Fibroblast of lung (primary cell): ENCODE data around the gene SURF2. TPM values are rescaled to one million over a fixed set of nuclear protein-coding genes. Genes with fewer than 3 reads are reported as not detected.

Source experiments
- DNase-seq, 2 donors: peaks; one replicate each; pipeline versions ENCODE4 v3.0.0 to v3.0.0-alpha.2; 2010; ENCODE audit warnings: low read depth in 2 of 2
- H2AFZ ChIP-seq: 2 replicates; pipeline ENCODE4 v1.5.1; 2012; ENCODE audit warnings: low read length, control low read depth, inconsistent platforms
- H3K27ac ChIP-seq: 2 replicates; pipeline ENCODE4 v1.5.1; 2011; ENCODE audit warnings: low read length, control low read depth; ENCODE audit not compliant: insufficient read depth
- H3K27me3 ChIP-seq: 2 replicates; pipeline ENCODE4 v1.5.1; 2011; ENCODE audit warnings: mild to moderate bottlenecking, low read length; ENCODE audit not compliant: control insufficient read depth, insufficient read depth
- H3K36me3 ChIP-seq: 2 replicates; pipeline ENCODE4 v1.5.1; 2011; ENCODE audit warnings: low read length; ENCODE audit not compliant: control insufficient read depth, insufficient read depth
- H3K4me1 ChIP-seq: 2 replicates; pipeline ENCODE4 v1.5.1; 2011; ENCODE audit warnings: low read length; ENCODE audit not compliant: control insufficient read depth, insufficient read depth; ENCODE audit errors: extremely low read depth
- H3K4me2 ChIP-seq: 2 replicates; pipeline ENCODE4 v1.5.1; 2011; ENCODE audit warnings: low read length, control low read depth; ENCODE audit not compliant: insufficient read depth; ENCODE audit errors: extremely low read depth
- H3K4me3 ChIP-seq, 4 experiments: fragments of 200-600 bp in 1 of 4; sonication (generic) in 1 of 4; replicated peaks in 1 of 4; 2 replicates each; pipeline ENCODE4 v1.5.1; 2011 to 2016; ENCODE audit warnings: low read length in 4 of 4, low read depth in 3 of 4, mild to moderate bottlenecking in 3 of 4, control low read depth in 2 of 4, inconsistent platforms in 1 of 4, mixed read lengths in 1 of 4; ENCODE audit not compliant: insufficient read depth in 1 of 4; ENCODE audit errors: control extremely low read depth in 1 of 4
- H3K79me2 ChIP-seq: 2 replicates; pipeline ENCODE4 v1.5.1; 2012; ENCODE audit warnings: mild to moderate bottlenecking, low read length, inconsistent platforms; ENCODE audit not compliant: control insufficient read depth, insufficient read depth
- H3K9ac ChIP-seq: 2 replicates; pipeline ENCODE4 v1.5.1; 2011; ENCODE audit warnings: mild to moderate bottlenecking, low read length, control low read depth; ENCODE audit not compliant: insufficient read depth
- H3K9me3 ChIP-seq: 2 replicates; pipeline ENCODE4 v1.5.1; 2012; ENCODE audit warnings: low read depth, low read length; ENCODE audit not compliant: control insufficient read depth, insufficient read depth
- H4K20me1 ChIP-seq: 2 replicates; pipeline ENCODE4 v1.5.1; 2011; ENCODE audit warnings: low read length; ENCODE audit not compliant: control insufficient read depth, insufficient read depth; ENCODE audit errors: extremely low read depth
- EZH2 ChIP-seq: IDR thresholded peaks from 2 replicates; pipeline ENCODE4 v1.5.1; 2012; ENCODE audit warnings: low read length, control low read depth, mild to moderate bottlenecking; ENCODE audit errors: missing control alignments
- polyA plus RNA-seq, 2 donors: library from polyadenylated mRNA; depleted of rRNA in 1 of 2; stranded (reverse) in 1 of 2; unstranded in 1 of 2; fragments of >200 nt; gene quantifications; 2 replicates each; pipeline ENCODE4 v1.2.1, GENCODE V29; 2011 to 2012; ENCODE audit warnings: missing spikeins in 1 of 2
- total RNA-seq: library from RNA; depleted of rRNA; stranded (reverse); fragments of >200 nt; gene quantifications from 2 replicates; pipeline ENCODE4 v1.2.1, GENCODE V29; 2014
- TF ChIP-seq, protein P1 (sequence below), 2 donors: IDR thresholded peaks in 1 of 2; conservative IDR thresholded peaks in 1 of 2; 1 replicate in 1 of 2; 2 replicates in 1 of 2; pipeline ENCODE4 v1.5.1; 2011 to 2012; ENCODE audit warnings: low read length in 2 of 2, control low read depth in 1 of 2, inconsistent platforms in 1 of 2, low read depth in 1 of 2, mild to moderate bottlenecking in 1 of 2

The SURF2 gene
- total and polyA plus RNA-seq, 2 donors (not counting 1 experiment from before 2014, with no cell fraction given): 11.2 to 13.9 TPM

DNA sequence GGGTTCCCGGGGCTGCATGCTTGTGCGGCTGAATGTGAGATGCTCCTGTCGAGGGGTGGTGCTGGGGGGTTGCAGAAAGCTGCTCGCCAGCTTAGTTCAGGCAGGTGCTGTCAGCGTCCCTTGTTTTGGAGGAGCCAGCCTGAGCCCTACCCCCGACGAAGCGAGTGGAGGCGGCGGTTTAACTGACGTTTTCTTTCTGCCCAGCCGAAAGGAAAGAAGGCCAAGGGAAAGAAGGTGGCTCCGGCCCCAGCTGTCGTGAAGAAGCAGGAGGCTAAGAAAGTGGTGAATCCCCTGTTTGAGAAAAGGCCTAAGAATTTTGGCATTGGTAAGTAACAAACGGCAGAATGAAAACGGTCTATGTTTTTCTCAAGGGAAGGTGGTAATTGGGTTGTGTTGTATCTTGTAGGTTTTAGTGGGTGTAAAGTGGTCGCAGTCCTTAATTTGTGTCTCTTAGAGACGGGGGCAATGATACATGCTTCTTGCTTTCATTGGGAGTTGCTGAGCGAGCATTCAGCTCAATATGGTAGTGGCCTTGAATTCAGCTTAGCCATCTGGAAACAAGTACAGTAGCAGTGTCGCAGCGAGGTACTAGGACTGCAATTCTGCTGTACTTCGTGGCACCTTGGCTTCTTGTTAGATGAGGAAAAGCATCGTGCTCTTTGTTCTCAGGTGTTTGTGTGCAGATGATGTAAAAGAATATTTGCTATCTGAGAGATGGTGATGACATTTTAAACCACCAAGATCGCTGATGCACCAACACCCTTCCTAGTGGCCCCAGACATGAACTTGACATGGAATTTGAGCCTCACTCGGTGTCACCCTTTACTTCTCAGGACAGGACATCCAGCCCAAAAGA is 7.4 kb upstream of the SURF2 start:
- Histone ChIP-seq H3K9ac (peak overlapping the region; percentile 97), H2AFZ (no peak overlapping the region), H3K9me3 (no peaks in the 10 kb centered on the region), H3K27ac (peak overlapping the region; percentile 92), H3K4me2 (peak overlapping the region; percentile 100), H4K20me1 (no peaks in the 10 kb centered on the region), H3K36me3 (peaks cover 30% of the 10 kb centered on the region), H3K79me2 (peaks cover 43% of the 10 kb centered on the region), H3K4me3 (peak overlapping the region; percentile 81 to 95 (median 92)), H3K27me3 (no peaks in the 10 kb centered on the region), H3K4me1 (peaks cover 11% of the 10 kb centered on the region)
- TF ChIP-seq, protein P1, sequence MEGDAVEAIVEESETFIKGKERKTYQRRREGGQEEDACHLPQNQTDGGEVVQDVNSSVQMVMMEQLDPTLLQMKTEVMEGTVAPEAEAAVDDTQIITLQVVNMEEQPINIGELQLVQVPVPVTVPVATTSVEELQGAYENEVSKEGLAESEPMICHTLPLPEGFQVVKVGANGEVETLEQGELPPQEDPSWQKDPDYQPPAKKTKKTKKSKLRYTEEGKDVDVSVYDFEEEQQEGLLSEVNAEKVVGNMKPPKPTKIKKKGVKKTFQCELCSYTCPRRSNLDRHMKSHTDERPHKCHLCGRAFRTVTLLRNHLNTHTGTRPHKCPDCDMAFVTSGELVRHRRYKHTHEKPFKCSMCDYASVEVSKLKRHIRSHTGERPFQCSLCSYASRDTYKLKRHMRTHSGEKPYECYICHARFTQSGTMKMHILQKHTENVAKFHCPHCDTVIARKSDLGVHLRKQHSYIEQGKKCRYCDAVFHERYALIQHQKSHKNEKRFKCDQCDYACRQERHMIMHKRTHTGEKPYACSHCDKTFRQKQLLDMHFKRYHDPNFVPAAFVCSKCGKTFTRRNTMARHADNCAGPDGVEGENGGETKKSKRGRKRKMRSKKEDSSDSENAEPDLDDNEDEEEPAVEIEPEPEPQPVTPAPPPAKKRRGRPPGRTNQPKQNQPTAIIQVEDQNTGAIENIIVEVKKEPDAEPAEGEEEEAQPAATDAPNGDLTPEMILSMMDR (conservative IDR thresholded peaks at IDR 0.05 in 1 of 2, IDR thresholded peaks at IDR 0.05 in 1 of 2; ENCODE audit: low read depth in 1 of 2, low read length in 2 of 2): no peak
- TF ChIP-seq EZH2: no peak
- no peak for DNase-seq

DNA sequence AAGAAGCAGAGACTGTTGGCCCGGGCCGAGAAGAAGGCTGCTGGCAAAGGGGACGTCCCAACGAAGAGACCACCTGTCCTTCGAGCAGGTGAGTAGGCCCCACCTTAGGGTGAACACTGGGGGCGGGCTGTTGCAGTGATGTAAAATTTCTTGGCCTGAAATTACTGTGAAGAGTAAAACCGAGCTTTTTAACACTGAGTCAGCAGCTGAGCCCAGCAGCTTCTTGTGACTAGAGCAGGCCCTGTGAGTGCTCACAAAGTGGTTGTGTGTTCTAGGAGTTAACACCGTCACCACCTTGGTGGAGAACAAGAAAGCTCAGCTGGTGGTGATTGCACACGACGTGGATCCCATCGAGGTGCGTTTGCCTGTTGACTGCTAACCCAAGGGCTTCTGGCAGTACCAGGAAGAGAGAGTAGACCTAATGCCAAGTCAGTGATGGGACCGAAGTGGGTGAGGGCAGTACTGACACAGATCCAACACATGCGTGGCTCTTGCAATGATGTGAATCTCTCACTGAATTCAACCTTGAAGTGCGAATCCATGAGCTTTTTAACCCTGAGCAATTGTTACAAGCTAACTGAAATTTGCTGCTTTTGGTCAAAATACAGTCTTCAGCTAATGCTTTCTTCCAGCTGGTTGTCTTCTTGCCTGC is 6.3 kb upstream of the SURF2 start:
- H3K4me3 ChIP-seq: peak overlapping the region in 3 of 4 experiments; percentile 13 to 95 (median 90)
- TF ChIP-seq, protein P1 (conservative IDR thresholded peaks at IDR 0.05 in 1 of 2, IDR thresholded peaks at IDR 0.05 in 1 of 2; ENCODE audit: low read depth in 1 of 2, low read length in 2 of 2): no peak
- no peak for TF ChIP-seq EZH2
- no peak for DNase-seq
- H2AFZ ChIP-seq: no peak overlapping the region
- H3K4me1 ChIP-seq: peaks cover 11% of the 10 kb centered on the region
- peaks cover 43% of the 10 kb centered on the region for H3K79me2 ChIP-seq
- H3K36me3 ChIP-seq: peaks cover 28% of the 10 kb centered on the region
- H3K9ac ChIP-seq: no peak overlapping the region
- H4K20me1 ChIP-seq: no peaks in the 10 kb centered on the region
- H3K27me3 ChIP-seq: no peaks in the 10 kb centered on the region
- peak overlapping the region; percentile 42 for H3K27ac ChIP-seq
- peak overlapping the region; percentile 100 for H3K4me2 ChIP-seq
- H3K9me3 ChIP-seq: no peaks in the 10 kb centered on the region

DNA sequence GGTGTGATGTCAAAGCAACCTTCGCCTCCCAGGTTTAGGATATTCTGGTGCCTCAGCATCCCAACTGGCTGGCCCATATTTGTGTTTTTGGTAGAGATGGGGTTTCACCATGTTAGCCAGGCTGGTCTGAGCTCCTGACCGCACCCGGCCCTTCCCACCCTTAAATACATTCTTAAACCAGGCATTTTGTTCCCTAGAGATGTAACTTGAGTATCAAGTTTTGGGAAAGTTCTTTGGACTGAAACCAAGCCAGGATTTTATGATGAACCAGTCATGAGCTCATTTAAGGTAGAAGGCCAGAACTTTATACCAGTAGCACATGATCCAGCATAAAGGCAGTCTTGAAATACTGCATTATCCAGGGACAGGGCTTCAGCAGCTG is 4.8 kb upstream of the SURF2 start:
- no peak for DNase-seq
- peaks cover 33% of the 10 kb centered on the region for H3K79me2 ChIP-seq

More for the DNA sequence above, 4.8 kb upstream of the SURF2 start:
- Histone ChIP-seq H3K36me3 (peaks cover 26% of the 10 kb centered on the region), H3K9ac (no peak overlapping the region), H3K27ac (no peak overlapping the region), H3K9me3 (no peaks in the 10 kb centered on the region), H3K4me1 (peaks cover 7% of the 10 kb centered on the region), H3K4me3 (no peak overlapping the region), H4K20me1 (no peaks in the 10 kb centered on the region), H2AFZ (no peak overlapping the region), H3K27me3 (no peaks in the 10 kb centered on the region), H3K4me2 (no peak overlapping the region)
- TF ChIP-seq EZH2: no peak
- TF ChIP-seq, protein P1 (conservative IDR thresholded peaks at IDR 0.05 in 1 of 2, IDR thresholded peaks at IDR 0.05 in 1 of 2; ENCODE audit: low read depth in 1 of 2, low read length in 2 of 2): no peak
